Measurements from ENCODE around the gene MAP6. TPM values are rescaled to one million over a fixed set of nuclear protein-coding genes. Genes with fewer than 3 reads are reported as not detected.

The MAP6 gene
- total and polyA plus RNA-seq, 9 of the 15 experiments (the other 6 are each of a cell fraction or from before 2014, with no cell fraction given): not detected

- TF ChIP-seq ZBTB34 (CRISPR knock-in tag; IDR thresholded peaks at IDR 0.05) (no peak), PTBP1 (IDR thresholded peaks at IDR 0.05; ENCODE audit: low read depth, low read length) (no peak), ZNF253 (CRISPR knock-in tag; conservative IDR thresholded peaks at IDR 0.05) (no peak), CBX3 (IDR thresholded peaks at IDR 0.05; ENCODE audit: borderline replicate concordance in 1 of 2, low read length in 2 of 2) (0 out of 3 replicates have a peak, but pooled peaks of 1 of the 2 experiments have one; percentile 38), REST (IDR thresholded peaks at IDR 0.05; ENCODE audit: borderline replicate concordance) (peak; percentile 71), REST (CRISPR knock-in tag; IDR thresholded peaks at IDR 0.05; ENCODE audit: low read depth) (no peak), ZNF263 (CRISPR knock-in tag; IDR thresholded peaks at IDR 0.05; ENCODE audit: borderline replicate concordance) (peak; percentile 68; the same call in 1 of the 2 replicates), MEF2A (IDR thresholded peaks at IDR 0.05; ENCODE audit: control insufficient read depth, low read depth, low read length) (no peak), TEAD4 (IDR thresholded peaks at IDR 0.05; ENCODE audit: low read length) (no peak), TEAD4 (CRISPR knock-in tag; IDR thresholded peaks at IDR 0.05; ENCODE audit: borderline replicate concordance) (no peak), JUNB (CRISPR knock-in tag; conservative IDR thresholded peaks at IDR 0.05) (no peak), ZNF324 (CRISPR knock-in tag; IDR thresholded peaks at IDR 0.05) (no peak), XRCC4 (IDR thresholded peaks at IDR 0.05; ENCODE audit: extremely low read depth, insufficient read depth, insufficient read length) (no peak), KDM5B (IDR thresholded peaks at IDR 0.05; ENCODE audit: insufficient replicate concordance, low read depth, low read length) (no peak), DACH1 (IDR thresholded peaks at IDR 0.05; ENCODE audit: partially characterized antibody) (no peak), ZNF277 (CRISPR knock-in tag; IDR thresholded peaks at IDR 0.05; ENCODE audit: borderline replicate concordance) (no peak), ZBTB7A (IDR thresholded peaks at IDR 0.05; ENCODE audit: borderline replicate concordance, control insufficient read depth, low read depth, low read length) (peak; percentile 33; the same call in 1 of the 2 replicates), RUNX1 (IDR thresholded peaks at IDR 0.05; ENCODE audit: low read depth) (0 out of 2 replicates have a peak, but pooled peaks have one; percentile 33), ZNF695 (CRISPR knock-in tag; IDR thresholded peaks at IDR 0.05) (no peak)
Measured at GRCh38 chr11:75706260-75706729, 37.5 kb upstream of the MAP6 start (continued).

All from K562 (cell line).